Neural crest cell (in vitro differentiated cells): ENCODE measurements around the gene C19orf67. TPM values are rescaled to one million over a fixed set of nuclear protein-coding genes. Genes with fewer than 3 reads are reported as not detected.

Experiments used
- DNase-seq: peaks from one replicate; pipeline ENCODE4 v3.0.0; 2021; ENCODE audit warnings: low read depth, mixed read lengths, low spot score
- H3K27ac Mint-ChIP-seq: one replicate; pipeline ENCODE4 v1.8.0; 2021; ENCODE audit warnings: mild to moderate bottlenecking, mixed read lengths; ENCODE audit not compliant: unreplicated experiment
- H3K27me3 Mint-ChIP-seq: 2 replicates; pipeline ENCODE4 v1.8.0; 2021; ENCODE audit warnings: low read depth, mild to moderate bottlenecking, mixed read lengths
- H3K36me3 Mint-ChIP-seq: 2 replicates; pipeline ENCODE4 v1.8.0; 2021; ENCODE audit warnings: low read depth, mild to moderate bottlenecking, mixed read lengths
- H3K4me1 Mint-ChIP-seq: 2 replicates; pipeline ENCODE4 v1.8.0; 2021; ENCODE audit warnings: mixed read lengths
- H3K4me3 Mint-ChIP-seq: one replicate; pipeline ENCODE4 v1.8.0; 2021; ENCODE audit warnings: mild to moderate bottlenecking, mixed read lengths
- H3K9me3 Mint-ChIP-seq: 2 replicates; pipeline ENCODE4 v1.8.0; 2021; ENCODE audit warnings: mixed read lengths
- total RNA-seq: library from RNA; stranded (reverse); gene quantifications from 2 replicates; pipeline ENCODE4 v1.2.1, GENCODE V29; 2021
- TF ChIP-seq, protein P1 (sequence below): fragments of 200-600 bp; sonication (generic); conservative IDR thresholded peaks from 2 replicates; pipeline ENCODE4 v1.5.0; 2021; ENCODE audit warnings: antibody characterized with exemption, mild to moderate bottlenecking

C19orf67 gene
- total RNA-seq, 1 donor from 2014 or later = not detected

DNA sequence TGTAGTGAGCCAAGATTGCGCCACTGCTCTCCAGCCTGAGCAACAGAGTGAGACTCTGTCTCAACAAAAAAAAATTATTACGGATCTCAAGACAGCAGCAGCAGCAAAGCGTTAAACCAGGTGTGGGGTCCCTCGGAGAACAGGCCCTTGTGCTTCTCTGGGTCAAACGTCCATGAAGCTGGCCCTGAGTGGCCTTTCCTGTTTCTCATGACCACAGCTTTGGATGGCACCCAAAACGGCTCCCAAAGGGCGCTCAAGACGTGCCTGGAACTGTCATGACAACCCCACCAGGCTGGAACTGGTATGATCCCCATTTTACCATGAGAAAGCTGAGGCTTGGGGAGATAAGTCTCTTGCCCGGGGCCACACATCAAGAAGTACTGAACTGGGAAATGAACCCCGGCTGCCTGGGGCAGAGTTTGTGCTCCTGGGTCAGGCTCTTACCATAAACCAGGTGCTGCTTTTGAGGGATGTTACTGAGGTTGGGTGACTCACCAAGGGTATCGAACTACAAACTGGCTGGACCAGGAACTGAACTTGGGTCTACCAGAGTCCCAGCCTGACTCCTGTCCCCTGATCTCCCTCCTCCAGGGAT, 16.6 kb upstream of the C19orf67 start:
- peaks cover 9% of the 10 kb centered on the region for H3K36me3 Mint-ChIP-seq
- H3K27ac Mint-ChIP-seq = no peak overlapping the region
- H3K9me3 Mint-ChIP-seq = no peaks in the 10 kb centered on the region
- TF ChIP-seq, protein P1, sequence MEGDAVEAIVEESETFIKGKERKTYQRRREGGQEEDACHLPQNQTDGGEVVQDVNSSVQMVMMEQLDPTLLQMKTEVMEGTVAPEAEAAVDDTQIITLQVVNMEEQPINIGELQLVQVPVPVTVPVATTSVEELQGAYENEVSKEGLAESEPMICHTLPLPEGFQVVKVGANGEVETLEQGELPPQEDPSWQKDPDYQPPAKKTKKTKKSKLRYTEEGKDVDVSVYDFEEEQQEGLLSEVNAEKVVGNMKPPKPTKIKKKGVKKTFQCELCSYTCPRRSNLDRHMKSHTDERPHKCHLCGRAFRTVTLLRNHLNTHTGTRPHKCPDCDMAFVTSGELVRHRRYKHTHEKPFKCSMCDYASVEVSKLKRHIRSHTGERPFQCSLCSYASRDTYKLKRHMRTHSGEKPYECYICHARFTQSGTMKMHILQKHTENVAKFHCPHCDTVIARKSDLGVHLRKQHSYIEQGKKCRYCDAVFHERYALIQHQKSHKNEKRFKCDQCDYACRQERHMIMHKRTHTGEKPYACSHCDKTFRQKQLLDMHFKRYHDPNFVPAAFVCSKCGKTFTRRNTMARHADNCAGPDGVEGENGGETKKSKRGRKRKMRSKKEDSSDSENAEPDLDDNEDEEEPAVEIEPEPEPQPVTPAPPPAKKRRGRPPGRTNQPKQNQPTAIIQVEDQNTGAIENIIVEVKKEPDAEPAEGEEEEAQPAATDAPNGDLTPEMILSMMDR = no peak
- H3K4me1 Mint-ChIP-seq = no peaks in the 10 kb centered on the region
- H3K27me3 Mint-ChIP-seq = no peaks in the 10 kb centered on the region
- no peak overlapping the region for H3K4me3 Mint-ChIP-seq
- no peak for DNase-seq

DNA sequence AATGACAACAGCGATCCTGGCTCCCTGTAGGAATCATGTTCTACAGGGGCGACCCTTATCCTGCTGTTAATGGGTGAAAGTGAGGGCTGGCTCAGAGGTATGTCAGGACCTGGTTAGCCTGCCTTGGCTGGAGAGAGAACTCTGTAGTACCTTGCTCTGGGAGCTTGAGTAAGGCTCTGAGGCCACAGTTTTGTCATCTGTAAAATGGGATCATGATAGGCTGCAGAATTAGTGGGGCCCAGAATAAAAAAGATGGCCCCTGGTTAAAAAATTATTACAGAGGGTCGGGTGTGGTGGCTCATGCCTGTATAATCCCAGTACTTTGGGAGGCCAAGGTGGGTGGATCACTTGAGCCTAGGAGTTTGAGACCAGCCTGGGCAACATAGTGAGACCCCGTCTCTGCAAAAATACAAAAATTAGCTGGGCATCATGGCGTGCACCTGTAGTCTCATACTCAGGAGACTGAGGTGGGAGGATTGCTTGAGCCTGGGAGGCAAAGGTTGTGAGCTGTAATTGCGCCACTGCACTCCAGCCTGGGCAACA, 15.5 kb upstream of the C19orf67 start:
- no peaks in the 10 kb centered on the region for H3K4me1 Mint-ChIP-seq
- H3K27ac Mint-ChIP-seq = no peak overlapping the region
- no peak for DNase-seq
- H3K36me3 Mint-ChIP-seq = peaks cover 16% of the 10 kb centered on the region
- no peaks in the 10 kb centered on the region for H3K27me3 Mint-ChIP-seq
- TF ChIP-seq, protein P1 = no peak
- no peaks in the 10 kb centered on the region for H3K9me3 Mint-ChIP-seq
- H3K4me3 Mint-ChIP-seq = no peak overlapping the region

DNA sequence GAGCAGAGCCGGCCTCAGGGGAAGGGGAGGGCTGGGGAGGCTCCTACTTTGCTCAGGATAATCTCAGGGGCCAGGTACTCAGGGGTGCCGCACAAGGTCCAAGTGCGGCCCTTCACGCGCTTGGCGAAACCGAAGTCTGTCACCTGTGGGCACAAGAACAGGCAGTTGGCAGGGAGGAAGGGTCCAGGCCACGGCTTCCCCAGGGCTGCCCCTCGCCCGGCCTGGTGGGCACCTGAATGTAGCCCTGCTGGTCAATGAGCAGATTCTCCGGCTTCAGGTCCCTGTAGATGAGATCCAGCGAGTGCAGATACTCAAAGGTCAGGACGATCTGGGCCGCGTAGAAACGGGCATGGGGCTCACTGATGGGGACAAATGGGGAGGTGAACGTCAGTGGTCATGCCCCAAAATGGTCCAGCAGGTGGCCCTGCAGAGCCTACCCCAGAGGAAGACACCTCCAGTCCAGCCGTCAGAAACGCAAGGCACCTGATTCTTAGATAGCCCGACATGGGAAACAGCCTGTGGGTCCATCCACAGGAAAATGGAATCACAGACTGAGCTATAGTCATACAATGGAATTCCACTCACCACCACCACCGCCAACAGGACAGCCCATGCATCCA, 12.1 kb upstream of the C19orf67 start:
- H3K27me3 Mint-ChIP-seq = no peaks in the 10 kb centered on the region
- no peak for DNase-seq
- H3K27ac Mint-ChIP-seq = no peak overlapping the region
- TF ChIP-seq, protein P1 = peak; percentile 16
- H3K36me3 Mint-ChIP-seq = peaks cover 29% of the 10 kb centered on the region
- H3K4me3 Mint-ChIP-seq = no peak overlapping the region
- no peaks in the 10 kb centered on the region for H3K4me1 Mint-ChIP-seq
- peaks cover 8% of the 10 kb centered on the region for H3K9me3 Mint-ChIP-seq

DNA sequence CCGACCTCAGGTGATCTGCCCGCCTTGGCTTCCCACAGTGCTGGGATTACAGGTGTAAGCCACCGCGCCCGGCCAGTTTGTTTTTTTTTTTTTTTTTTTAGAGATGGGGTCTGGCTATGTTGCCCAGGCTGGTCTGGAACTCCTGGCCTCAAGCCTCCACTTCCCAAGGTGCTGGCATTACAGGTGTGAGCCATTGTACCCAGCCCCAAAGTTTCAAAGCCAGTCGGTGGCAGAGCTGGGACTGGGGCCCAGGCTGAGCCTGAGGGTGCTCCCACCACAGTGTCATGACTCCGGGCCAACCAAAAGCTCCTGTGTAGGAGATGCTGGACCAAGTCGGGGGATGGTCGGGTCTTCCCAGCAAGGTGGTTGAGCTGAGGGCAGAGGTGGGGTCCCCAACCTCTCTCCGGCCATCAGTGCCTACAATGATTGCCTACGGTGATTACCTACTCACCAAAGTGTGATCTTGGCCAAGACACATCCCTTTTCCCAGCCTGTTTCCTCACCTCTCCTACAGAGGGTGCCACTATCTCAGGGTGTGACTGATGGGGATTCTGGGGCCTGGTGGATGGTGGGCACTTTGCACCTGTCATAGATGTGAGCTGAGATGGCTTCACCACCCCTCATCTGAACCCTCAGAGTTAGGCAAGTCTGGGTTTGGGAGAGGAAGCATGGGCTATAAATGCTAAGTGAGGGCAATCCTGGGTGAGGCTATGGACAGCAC, 10.8 kb upstream of the C19orf67 start:
- TF ChIP-seq, protein P1 = no peak
- H3K27ac Mint-ChIP-seq = no peak overlapping the region
- peak overlapping the region; percentile 44 for H3K4me3 Mint-ChIP-seq
- H3K4me1 Mint-ChIP-seq = peaks cover 7% of the 10 kb centered on the region
- H3K36me3 Mint-ChIP-seq = peaks cover 29% of the 10 kb centered on the region
- DNase-seq = no peak
- no peaks in the 10 kb centered on the region for H3K27me3 Mint-ChIP-seq
- peaks cover 8% of the 10 kb centered on the region for H3K9me3 Mint-ChIP-seq

DNA sequence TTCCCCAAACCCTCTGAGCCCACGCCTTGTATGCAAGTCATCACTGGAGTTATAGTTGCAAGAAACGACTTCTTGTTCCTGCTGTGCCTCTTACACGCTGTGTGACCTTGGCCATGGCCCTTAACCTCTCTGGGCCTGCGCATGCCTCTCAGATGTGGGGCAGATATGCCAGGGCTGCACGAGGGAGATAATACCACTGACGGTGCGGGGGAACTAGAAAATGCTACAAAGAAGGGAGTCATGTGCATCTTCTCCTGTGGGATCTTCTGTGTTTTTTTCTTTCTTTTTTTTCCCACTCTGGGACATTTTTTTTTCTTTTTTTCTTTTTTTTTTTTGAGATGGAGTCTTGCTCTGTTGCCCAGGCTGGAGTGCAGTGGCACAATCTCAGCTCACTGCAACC, 9.3 kb upstream of the C19orf67 start:
- TF ChIP-seq, protein P1 = no peak
- Mint-ChIP-seq H3K4me1 (peaks cover 9% of the 10 kb centered on the region), H3K9me3 (peaks cover 8% of the 10 kb centered on the region), H3K36me3 (peaks cover 25% of the 10 kb centered on the region), H3K4me3 (peak overlapping the region; percentile 35), H3K27ac (no peak overlapping the region), H3K27me3 (no peaks in the 10 kb centered on the region)
- DNase-seq = no peak
